Measurements from ENCODE around the gene CDC6.

The CDC6 gene

GRCh38 chr17:40307001-40307730, 19.5 kb downstream of the CDC6 start:
- H3K27ac ChIP-seq (ENCODE audit: extremely low read depth, low read depth, low read length), result peak overlapping the region; percentile 70
- peaks cover 12 to 27% of the 10 kb centered on the region in 2 experiments for H3K36me3 ChIP-seq (ENCODE audit: control insufficient read depth in 2 of 2, insufficient read depth in 1 of 2, low read length in 2 of 2)
- peaks cover 31% of the 10 kb centered on the region for H3K4me1 ChIP-seq (ENCODE audit: control insufficient read depth, insufficient read depth, low read length)
- POLR2A ChIA-PET, result interaction anchor here (0.6 to 3.3 kb wide), 12 partner anchors 9 to 194 kb away, joined by 3 to 43 read pairs (median 6); partner anchors contain the start of genes CDC6 and TOP2A
- H3K9me3 ChIP-seq (ENCODE audit: control insufficient read depth, insufficient read depth, low read depth, low read length), result no peaks in the 10 kb centered on the region
- CTCF ChIA-PET, result interaction anchor here (0.5 to 16.6 kb wide), 14 partner anchors 11 to 272 kb away, joined by 3 to 453 read pairs (median 6); partner anchors contain the start of genes GJD3 and WIPF2
- H3K4me3 ChIP-seq (ENCODE audit: low read depth, low read length), result no peak overlapping the region
- TF ChIP-seq ZNF843 (tag by site-specific recombination; IDR thresholded peaks at IDR 0.05), result peak; percentile 62; the same call in 1 of the 2 replicates
- no peak for TF ChIP-seq ZNF2 (tag by site-specific recombination; IDR thresholded peaks at IDR 0.05)
- TF ChIP-seq ZBTB17 (tag by site-specific recombination; IDR thresholded peaks at IDR 0.05), result 0 out of 2 replicates have a peak, but pooled peaks have one; percentile 56
- TF ChIP-seq ZNF302 (tag by site-specific recombination; IDR thresholded peaks at IDR 0.05; ENCODE audit: low read depth), result no peak
- TF ChIP-seq ZNF580 (tag by site-specific recombination; IDR thresholded peaks at IDR 0.05), result no peak
- TF ChIP-seq, protein P1, sequence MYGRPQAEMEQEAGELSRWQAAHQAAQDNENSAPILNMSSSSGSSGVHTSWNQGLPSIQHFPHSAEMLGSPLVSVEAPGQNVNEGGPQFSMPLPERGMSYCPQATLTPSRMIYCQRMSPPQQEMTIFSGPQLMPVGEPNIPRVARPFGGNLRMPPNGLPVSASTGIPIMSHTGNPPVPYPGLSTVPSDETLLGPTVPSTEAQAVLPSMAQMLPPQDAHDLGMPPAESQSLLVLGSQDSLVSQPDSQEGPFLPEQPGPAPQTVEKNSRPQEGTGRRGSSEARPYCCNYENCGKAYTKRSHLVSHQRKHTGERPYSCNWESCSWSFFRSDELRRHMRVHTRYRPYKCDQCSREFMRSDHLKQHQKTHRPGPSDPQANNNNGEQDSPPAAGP (tag by site-specific recombination; IDR thresholded peaks at IDR 0.05), result peak; percentile 78
- TF ChIP-seq SP2 (tag by site-specific recombination; IDR thresholded peaks at IDR 0.05), result peak; percentile 6; the same call in 1 of the 2 replicates
- no peak for TF ChIP-seq ZNF626 (tag by site-specific recombination; IDR thresholded peaks at IDR 0.05)
- TF ChIP-seq BCL11A (tag by site-specific recombination; IDR thresholded peaks at IDR 0.05; ENCODE audit: low read depth), result peak; percentile 59
- TF ChIP-seq PBX3 (CRISPR knock-in tag; IDR thresholded peaks at IDR 0.05), result no peak
- 0 out of 2 replicates have a peak, but pooled peaks have one; percentile 10 for TF ChIP-seq ZNF600 (tag by site-specific recombination; IDR thresholded peaks at IDR 0.05)
- no peak for TF ChIP-seq ZNF433 (tag by site-specific recombination; IDR thresholded peaks at IDR 0.05; ENCODE audit: low read depth)
- TF ChIP-seq, protein P2, sequence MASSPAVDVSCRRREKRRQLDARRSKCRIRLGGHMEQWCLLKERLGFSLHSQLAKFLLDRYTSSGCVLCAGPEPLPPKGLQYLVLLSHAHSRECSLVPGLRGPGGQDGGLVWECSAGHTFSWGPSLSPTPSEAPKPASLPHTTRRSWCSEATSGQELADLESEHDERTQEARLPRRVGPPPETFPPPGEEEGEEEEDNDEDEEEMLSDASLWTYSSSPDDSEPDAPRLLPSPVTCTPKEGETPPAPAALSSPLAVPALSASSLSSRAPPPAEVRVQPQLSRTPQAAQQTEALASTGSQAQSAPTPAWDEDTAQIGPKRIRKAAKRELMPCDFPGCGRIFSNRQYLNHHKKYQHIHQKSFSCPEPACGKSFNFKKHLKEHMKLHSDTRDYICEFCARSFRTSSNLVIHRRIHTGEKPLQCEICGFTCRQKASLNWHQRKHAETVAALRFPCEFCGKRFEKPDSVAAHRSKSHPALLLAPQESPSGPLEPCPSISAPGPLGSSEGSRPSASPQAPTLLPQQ (tag by site-specific recombination; IDR thresholded peaks at IDR 0.05), result peak; percentile 63; the same call in 1 of the 2 replicates
- peak; percentile 96 for TF ChIP-seq KLF1 (tag by site-specific recombination; IDR thresholded peaks at IDR 0.05)
- 0 out of 2 replicates have a peak, but pooled peaks have one; percentile 26 for TF ChIP-seq ZNF501 (tag by site-specific recombination; IDR thresholded peaks at IDR 0.05)
- peak; percentile 26; the same call in 1 of the 2 replicates for TF ChIP-seq KLF7 (tag by site-specific recombination; IDR thresholded peaks at IDR 0.05; ENCODE audit: borderline replicate concordance)
- TF ChIP-seq GLI4 (tag by site-specific recombination; IDR thresholded peaks at IDR 0.05), result no peak
- TF ChIP-seq, protein P3, sequence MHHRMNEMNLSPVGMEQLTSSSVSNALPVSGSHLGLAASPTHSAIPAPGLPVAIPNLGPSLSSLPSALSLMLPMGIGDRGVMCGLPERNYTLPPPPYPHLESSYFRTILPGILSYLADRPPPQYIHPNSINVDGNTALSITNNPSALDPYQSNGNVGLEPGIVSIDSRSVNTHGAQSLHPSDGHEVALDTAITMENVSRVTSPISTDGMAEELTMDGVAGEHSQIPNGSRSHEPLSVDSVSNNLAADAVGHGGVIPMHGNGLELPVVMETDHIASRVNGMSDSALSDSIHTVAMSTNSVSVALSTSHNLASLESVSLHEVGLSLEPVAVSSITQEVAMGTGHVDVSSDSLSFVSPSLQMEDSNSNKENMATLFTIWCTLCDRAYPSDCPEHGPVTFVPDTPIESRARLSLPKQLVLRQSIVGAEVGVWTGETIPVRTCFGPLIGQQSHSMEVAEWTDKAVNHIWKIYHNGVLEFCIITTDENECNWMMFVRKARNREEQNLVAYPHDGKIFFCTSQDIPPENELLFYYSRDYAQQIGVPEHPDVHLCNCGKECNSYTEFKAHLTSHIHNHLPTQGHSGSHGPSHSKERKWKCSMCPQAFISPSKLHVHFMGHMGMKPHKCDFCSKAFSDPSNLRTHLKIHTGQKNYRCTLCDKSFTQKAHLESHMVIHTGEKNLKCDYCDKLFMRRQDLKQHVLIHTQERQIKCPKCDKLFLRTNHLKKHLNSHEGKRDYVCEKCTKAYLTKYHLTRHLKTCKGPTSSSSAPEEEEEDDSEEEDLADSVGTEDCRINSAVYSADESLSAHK (tag by site-specific recombination; IDR thresholded peaks at IDR 0.05), result peak; percentile 56
- TF ChIP-seq HIC1 (tag by site-specific recombination; IDR thresholded peaks at IDR 0.05), result 0 out of 2 replicates have a peak, but pooled peaks have one; percentile 56
- TF ChIP-seq ZNF660 (tag by site-specific recombination; IDR thresholded peaks at IDR 0.05), result peak; percentile 46; the same call in 1 of the 2 replicates
- no peak for TF ChIP-seq ZNF416 (tag by site-specific recombination; IDR thresholded peaks at IDR 0.05)
- no peak for TF ChIP-seq ZNF354C (tag by site-specific recombination; IDR thresholded peaks at IDR 0.05; ENCODE audit: borderline replicate concordance, low read depth)
- no peak for TF ChIP-seq ZFP69B (tag by site-specific recombination; IDR thresholded peaks at IDR 0.05)
- peak; percentile 98 for TF ChIP-seq ZNF398 (tag by site-specific recombination; IDR thresholded peaks at IDR 0.05)
- TF ChIP-seq SP7 (tag by site-specific recombination; IDR thresholded peaks at IDR 0.05), result peak; percentile 62
- peak; percentile 26; the same call in 1 of the 2 replicates for TF ChIP-seq ZNF394 (tag by site-specific recombination; IDR thresholded peaks at IDR 0.05; ENCODE audit: borderline replicate concordance)

Data from HEK293 (cell line).